Measurements from ENCODE around the gene PDZRN4.

PDZRN4 gene

DNA sequence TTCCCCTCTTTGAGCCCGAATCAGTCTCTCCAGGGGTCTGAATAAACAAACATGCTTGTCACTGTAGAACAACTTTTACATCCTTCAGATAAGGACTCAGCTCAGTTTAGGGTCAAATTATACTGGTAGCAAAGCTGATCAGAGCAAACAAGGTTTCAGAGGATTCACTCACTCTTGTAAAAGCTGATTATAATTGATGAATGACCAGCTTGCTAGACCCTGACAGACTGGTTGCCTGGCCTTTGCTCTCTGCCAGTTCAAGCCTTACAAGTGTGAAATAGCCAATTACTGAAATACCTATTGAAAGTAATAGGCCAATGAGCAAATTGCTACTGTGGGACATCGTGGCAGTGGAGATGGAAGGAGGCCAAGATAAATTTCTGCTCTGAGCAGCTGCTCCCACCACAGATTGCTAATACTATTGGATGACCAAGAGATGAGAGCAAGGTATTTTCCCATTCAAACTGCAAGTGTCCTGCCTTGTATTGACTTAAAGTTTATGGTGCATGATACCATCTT is 177.6 kb downstream of the PDZRN4 start:
- DNase-seq: peak; percentile 63

DNA sequence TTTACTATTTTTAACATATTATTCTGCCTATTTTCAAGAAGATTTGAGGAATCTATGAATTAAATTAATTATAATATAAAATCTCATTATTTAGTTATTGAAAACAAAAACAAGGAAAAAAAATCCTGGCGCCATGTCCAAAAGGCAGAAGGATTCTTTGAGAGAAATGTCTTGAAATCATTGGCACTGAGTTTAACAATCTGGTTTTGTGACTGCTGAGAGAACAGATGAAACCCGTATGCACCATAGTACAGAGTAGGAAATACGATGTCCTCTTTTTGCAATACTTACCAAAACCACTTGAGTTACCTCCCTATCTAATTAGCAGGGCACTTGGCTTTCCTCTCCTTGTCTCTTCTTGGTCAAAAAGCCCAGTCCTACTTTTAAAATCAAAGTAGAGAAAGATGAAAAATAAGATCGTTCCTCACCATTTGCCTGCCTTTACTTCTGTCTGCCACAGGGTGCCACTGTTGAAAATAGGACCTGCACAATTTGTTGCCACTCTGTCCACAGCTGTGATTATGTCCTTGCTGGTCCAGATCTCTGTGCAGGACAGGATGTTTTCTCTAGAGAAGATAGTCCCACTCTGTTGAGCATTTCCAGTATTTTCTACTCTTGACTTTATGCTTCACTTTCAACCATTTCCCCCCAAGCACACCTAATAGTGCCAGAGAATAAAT is 179.7 kb downstream of the PDZRN4 start:
- no peak for DNase-seq

DNA sequence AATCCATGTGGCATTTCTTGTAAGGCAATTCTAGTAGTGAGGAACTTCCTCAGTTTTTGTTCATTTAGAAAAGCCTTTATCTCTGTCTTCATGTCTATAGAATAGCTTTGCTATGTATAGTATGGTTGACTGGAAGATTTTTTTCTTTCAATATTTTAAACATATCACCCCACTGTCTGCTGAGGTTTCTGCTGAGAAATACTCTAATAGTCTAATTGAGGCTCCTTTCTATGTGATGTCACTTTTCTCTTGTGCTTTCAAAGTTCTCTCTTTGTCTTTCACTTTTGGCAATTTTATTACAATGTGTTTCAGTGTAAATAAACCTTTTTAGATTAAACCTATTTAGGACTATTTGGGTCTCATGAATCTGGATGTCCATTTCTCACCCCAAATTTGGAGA is 192.8 kb downstream of the PDZRN4 start:
- no peak for DNase-seq

DNA sequence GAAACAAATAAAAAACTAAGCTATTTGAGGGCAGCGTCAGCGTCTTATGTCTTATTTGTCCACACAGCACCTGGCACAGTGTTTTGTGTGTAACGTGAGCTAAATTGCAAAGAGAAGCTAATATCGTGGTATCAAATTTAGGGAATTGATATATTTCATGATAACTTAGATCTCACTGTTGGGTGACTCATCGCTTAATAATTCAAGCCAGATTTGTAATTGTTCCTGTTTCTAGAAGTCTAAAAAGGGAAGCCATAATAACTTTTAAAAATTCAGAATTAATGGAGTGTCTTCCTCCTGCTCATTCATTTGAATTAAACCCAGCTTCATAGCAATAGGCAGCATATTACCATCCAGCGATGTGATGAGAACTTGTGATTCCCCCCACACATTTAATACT is 214.7 kb downstream of the PDZRN4 start:
- no peak for DNase-seq

DNA sequence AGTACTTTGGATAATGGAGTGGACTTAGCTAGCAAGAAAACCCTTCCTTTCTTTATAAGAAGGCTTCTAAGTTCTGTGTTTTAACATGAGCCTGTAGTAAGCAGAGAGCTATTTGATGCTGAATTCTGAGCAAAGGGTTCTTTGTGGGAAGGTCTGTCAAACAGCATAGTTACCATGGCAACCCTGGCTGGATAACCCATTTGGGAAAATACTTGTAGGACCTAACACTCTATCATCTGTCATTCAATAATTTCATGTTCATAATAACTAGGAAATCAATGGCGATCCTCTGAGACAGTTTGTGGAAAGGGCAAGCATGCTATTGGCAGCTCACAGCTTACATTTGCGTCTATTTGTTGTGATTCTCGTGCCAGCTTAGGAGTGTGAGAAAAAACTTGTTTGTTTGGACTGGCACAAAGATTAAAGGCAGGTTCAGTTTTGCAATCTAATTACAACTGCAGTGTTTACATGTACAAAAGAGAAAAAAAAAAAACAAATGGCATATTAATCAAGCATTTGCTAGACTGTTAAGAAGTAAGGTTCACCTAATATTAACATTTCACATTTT is 219.2 kb downstream of the PDZRN4 start:
- DNase-seq: peak; percentile 36

DNA sequence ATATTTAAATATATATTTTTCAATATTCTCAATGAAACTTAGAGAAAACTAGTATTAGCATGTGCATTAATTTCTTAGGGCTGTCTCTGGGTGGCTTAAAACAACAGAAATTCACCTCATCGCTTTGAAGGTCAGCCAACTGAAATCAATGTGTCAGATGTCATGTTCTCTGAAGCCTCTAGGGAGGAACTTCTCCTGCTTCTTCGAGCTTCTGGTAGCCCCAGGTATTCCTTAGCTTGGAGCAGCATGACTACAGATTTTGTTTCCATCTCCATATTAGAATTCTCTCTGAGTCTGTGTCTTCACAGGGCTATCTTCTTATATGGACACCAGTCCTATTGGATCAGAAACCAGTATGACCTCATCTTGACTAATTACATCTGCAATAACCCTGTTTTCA is 221.5 kb downstream of the PDZRN4 start:
- DNase-seq: no peak

DNA sequence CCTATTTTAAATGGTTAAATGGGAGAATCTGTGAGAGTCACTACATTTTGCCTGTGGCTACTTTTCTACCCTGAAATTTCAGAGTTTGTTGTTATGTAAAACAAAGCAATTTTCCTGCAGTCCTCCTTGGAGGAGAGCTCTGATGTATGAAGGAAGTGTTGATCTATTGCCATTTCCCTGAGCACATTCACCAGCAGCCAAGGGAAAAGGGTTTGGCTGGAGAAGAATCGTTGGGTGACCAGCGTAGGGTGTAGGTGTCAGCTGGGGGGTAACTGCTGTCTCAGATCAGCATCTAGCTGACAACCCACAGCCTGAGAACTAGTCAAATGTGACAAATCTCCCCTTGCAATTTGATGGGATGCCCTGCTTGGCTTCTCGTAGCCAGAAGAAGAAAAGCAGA is 230.5 kb downstream of the PDZRN4 start:
- DNase-seq: no peak

DNA sequence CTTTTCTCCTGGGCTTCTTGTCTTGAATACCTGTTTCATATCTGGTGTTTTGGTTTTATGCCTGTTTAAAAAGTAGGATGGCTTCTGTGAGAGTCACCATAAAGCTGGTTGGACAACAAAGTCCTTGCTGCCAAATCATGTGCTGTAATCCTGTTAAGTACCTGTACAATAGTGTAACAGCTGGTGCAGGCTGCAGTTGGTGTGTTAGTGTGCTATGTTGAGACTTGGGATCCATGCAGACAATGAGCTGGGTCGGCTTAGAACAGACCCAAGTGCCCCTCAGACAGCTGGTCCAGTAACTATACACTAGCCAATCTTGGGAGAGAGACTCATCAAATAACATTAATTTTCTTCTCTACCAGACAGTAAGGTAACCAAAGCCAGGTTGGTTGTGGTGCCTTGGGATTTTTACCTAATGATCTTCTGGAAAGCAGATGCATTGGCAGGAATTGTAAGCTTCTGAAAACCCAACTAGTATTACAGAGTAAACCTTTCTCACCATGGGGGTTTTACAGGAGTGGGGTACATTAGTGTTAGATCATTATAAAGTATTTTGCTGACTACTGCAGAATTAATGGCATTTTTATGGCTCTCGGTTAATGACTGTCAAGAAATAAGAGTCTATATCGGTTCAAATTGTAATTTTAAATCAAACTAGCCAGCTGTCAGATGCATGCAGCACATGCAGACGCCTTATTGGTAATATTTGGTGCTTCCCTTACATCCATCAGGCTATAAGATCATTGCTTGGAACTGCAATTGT is 231.2 kb downstream of the PDZRN4 start:
- DNase-seq: peak; percentile 54

DNA sequence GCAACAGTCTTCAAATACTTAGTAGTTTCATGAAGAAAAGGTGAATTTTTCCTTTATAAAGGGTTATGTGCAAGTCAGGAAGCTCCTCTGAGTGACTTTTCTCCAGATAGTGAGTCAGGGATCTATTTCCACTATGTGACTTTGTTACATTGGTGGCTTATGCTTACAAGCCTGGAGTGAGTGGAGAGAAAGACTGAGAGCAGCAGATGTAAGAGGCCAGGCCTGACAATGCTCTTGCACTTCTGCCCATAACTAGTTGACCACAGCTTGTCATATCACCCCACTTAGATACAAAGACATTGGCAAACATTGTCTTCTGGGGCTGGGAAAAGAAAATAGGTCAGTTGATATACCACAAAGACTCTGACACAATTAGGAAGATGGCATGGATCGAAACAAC is 236.5 kb downstream of the PDZRN4 start:
- no peak for DNase-seq

DNA sequence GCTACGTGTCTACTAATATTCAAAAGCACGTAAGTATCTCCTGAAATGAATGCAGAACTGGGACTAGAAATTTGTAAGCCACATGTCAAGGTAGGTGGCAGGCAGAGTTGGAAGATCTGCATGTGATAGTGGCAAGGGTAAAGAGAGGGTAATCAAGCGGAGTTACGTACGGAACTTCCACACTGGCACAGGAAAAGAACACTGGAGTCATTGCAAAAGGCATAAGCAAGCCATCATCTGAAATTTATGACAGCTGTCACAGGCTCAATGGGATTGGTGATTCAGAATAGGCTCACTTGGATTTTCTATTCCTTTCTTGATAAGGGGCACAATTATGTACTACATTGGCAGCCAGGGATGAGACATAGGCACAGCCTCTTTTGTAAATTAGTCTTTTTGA is 245.3 kb downstream of the PDZRN4 start:
- no peak for DNase-seq

DNA sequence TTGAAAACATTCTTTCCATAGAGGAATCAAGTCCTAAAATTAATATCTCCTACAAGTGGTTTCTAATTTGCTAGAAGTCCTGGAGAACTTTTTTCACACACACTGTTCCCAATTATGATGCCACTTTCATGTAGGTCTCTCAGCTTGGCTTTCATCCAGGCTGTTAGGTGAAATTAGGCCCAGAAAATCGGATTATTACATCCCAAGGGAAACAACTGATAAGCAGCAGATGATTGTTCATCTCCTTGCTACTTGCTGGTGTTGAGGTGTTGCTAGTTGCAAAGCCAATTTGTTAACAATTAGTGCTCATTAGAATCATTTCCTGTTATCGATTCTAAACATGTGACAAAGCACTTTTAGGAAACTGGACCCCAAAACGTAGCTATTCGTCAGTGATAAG is 248.0 kb downstream of the PDZRN4 start:
- DNase-seq: no peak

DNA sequence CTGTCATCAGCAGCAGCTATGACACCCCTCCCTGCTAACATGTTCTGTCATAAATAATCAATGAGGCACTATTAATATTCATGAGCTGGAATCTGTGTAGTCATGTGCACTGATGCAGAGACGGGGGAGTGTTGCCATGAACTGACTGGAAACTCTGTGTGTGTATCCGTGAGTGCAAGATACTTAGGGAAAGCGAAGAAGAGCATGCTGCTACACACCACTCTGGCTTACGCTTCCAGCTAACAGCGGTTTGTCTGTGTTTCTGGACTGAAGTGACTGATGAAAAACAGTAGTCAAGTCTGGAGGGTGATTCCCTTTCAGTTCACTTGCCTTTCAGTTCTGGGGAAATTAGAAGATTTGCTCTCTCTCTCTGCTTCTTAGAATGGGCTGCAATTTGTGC is 249.4 kb downstream of the PDZRN4 start:
- no peak for DNase-seq

DNA sequence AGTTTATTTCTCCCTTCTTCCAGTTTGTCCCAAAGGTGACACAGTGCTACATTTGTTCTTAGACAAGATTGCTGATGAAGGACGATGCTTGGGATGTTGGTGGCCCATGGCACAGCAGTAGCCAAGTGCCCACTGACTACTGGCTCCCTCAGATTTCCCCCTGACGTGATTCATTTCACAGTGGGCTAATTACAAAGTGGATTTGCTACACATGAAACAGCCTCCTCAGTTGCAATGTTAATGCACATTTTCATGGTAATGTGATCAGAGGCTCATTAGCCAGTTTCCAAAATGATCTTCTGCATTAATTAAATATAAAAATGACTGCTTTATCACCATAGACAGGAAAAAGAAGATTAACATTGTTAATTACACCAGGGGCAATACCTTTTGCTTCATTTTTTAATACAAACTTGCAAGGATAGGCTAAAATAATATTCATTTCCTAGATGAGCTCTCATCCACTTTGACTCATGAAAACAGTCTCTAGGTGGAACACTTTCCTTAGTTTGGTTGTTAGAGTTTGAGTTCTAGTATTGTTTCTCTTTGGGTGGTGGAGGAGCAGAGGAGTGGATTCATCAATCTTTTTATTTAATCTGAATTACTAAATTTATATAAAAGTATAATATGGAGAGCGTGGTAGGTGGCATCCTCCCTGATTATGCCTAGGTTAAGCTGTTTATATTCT is 250.9 kb downstream of the PDZRN4 start:
- DNase-seq: no peak

DNA sequence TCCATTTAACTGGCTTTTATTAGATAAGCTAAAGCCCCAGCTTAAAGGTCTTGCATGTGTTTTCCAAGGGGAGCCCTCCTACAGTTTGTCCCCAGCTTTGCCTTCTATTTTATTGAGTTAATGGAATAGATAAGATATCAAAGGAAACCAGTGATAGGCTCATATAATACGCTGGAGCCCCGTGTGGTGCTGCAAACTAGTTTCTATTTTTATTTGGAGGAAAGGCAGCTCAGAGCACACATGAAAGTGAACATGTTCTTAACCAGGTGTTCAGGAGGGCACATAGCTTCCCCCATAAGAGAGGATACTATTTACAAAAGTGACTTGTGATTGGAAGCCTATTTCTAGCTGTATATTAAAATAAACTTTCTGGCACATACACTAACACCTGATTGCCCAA is 251.7 kb downstream of the PDZRN4 start:
- DNase-seq: no peak

DNA sequence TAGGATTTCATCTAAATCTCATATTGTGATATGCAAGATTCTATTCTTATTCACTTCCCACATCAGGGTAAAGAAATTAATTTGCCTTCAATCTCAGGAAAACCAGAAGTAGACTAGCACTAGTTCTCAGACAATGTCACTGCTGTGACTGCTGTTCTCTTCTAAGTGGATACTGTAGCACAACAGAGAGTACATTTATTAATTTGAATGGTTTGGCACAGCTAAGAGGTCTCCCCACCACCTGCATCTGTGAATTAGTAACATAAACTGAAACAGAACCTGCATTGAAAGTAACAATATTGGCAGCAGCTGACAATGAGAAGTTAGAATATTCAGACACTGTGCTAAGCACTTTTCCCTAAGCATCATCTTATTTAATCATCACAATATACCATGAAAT is 253.1 kb downstream of the PDZRN4 start:
- DNase-seq: no peak

DNA sequence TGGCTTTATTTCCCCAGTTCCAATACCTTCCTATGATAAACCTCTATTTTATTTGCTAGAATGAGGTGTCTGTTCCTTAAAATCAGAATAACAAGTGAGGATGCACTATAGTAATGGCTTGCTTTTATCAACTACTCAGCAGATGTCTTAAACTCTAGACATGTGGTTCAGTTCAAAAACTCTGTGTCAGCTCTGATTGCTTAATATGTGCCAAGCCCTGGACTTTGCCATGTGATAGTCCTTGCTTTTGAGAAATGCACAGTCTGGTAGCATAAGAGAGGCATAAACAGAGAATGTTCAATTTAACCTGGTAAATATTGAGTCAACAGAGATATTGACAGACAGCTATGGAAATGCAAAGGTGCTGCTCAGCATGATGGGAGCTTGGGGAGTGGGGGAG is 254.8 kb downstream of the PDZRN4 start:
- no peak for DNase-seq

DNA sequence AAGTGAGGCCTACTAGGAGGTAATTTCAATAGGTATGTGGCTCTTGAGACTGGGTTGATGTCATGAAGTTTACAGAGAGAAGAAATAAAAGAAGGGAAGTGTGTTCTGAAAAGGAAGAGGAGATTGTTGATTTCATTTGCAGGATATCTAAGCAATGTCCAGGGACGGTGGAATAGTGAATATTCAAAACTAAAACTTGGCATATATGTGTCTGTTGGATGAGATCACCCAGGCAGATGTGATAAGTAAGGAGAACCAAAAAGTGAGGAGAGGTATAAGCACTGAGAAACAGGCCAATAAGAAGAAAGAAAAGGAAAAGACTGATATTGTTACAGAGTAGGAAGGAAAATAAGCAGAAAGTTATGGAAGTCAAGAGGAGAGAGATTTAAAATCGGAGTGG is 255.6 kb downstream of the PDZRN4 start:
- no peak for DNase-seq

DNA sequence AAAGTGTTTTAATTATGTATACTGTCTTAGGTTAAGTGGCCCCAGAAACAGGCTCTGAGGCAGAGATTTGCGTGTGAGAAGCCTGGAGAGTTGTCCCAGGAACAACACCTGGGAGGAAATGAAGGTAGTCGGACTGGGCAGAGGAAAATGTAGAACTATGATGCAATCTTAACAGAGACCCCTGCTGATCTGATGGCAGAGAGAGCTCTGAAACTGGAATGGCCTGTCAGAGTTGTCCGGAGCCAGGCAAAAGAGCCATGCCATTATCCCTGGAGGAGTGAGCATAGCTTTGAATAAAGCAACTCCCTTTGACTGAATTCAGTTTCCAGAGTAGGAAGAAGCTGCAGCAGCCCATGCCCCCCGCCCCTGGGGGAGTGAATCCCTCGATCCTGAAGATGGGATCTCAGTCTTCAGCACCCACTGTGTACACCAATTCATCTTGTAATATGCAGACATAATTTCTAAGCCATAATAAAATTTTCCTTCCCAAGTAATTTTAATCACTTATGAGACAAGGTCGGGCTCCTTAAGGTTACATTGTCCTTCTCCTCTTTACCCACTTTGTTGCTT is 264.8 kb downstream of the PDZRN4 start:
- DNase-seq: no peak

DNA sequence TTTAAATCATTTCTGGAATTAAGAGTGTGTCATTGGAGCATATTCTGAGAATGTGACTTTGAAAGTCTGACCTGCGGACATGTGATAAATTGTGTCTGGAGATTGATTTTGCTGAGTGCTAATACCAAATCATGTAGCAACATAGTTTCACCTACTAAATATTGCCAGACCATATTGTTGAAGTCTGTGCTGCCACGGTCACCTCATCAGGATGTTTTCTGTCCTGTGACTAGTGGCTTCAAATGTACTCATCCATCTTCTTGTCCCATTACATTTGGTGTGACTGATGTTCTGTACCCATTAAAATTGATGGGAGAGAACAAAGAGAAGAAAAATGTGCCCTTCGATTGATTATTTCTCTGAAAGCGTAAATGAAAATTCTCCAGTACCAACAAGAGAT is 265.3 kb downstream of the PDZRN4 start:
- DNase-seq: no peak

DNA sequence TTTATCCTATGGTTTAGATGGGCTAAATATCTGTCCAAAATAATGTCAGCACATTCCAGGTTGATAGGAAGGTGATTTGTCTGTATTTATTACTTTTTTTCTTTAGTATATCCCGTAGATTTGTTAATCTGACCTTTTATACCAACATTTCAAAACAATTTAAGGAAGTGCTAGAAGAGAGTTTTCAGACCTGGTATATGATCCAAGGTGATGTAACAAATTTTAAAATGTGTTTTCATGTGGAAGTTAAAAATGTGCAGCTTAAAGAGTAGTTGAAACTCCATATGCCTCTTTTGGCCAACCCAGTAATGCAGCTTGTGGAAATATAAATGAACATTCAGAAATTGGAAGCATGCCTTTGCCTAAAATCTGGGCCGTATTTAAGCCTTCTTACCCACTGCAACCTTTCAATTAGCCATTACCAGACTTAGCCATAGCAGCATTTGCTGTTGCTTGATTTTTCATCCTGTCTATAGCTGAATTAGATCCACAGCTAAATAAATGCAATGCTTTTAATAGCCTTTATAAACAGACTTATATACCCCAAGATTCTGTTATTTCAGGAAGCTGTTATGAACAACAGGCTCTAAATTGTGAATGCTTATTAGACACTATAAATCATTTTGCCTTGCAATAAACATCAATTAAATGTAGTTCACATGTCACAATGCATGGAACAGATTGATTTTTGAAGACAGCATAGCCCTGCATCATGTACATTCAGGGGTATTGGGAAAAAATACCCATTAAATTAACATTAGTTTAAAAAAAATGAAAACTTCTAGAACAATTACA is 271.2 kb downstream of the PDZRN4 start:
- no peak for DNase-seq

DNA sequence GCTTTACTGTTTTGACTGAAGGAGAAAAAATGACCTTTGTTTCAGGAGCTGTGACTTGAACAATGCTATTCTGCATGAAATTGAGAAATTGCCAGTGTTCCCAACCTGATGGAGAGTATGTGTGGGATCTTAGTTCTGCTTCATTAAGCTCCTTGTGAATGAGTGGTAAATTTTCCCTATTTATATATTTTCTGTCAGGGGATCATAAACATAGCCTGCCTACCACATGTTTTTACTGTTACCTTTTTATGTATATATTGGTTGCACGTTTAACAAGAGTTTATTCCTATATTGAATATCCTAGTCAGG is 271.7 kb downstream of the PDZRN4 start:
- no peak for DNase-seq

DNA sequence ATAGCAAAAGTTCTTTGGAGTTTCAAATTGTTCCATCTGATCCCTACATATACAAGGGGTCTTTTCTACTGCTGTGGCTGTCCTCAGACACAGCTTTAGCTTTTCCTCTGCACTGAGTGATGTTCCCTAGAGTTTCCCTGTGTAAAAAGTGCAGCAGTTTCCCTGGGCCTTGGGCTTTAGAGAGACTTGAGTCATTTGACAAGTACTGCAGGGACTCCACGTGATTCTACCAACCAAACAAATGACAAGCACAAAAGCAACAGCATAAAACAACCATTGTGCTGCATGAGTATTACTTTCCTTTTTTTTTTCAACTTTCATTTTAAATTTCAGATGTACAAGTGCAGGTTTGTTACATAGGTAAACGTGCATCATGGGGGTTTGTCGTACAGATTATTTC is 272.8 kb downstream of the PDZRN4 start:
- DNase-seq: no peak

DNA sequence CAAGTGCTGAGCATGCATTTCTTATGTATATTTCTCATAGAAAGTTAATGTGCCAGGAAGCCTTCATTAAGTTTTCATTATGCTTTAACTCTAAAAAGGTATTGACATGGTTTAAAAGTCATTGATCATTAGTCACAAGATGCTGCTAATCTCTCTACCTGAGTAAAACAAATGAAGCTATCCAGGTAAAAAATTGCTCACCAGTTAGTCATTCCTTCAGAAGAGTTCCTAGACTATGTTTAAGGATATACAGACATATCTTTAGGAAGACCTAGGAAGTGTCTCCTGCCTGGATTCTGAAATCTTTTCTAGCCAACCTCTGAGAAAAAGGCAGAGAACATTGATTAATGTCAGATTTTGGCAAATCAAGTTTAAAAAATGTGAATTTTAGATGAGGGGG is 274.2 kb downstream of the PDZRN4 start:
- no peak for DNase-seq
